Measurements from ENCODE around the gene SH3BGR. TPM values are rescaled to one million over a fixed set of nuclear protein-coding genes. Genes with fewer than 3 reads are reported as not detected.

SH3BGR gene
- total and polyA plus RNA-seq, 2 of the 4 experiments (the other 2 are of a cell fraction), result 1.6 to 2.0 TPM

GRCh38 chr21:39523915-39524314, 72.1 kb downstream of the SH3BGR start:
- DNase-seq, result no peak
- H3K36me3 ChIP-seq (ENCODE audit: control insufficient read depth, insufficient read depth, low read length), result no peaks in the 10 kb centered on the region
- dilution Hi-C loops (cut with HindIII; ENCODE audit: low sequenced_read_pairs, unreplicated experiment) (loop anchor here (25.0 kb wide), 1 partner anchor 188 kb away; no protein-coding TSS in a partner anchor), intact Hi-C loops (cut with micrococcal nuclease) (no loop called here), in situ Hi-C loops (cut with MboI; ENCODE audit: low sequenced_read_pairs) (no loop called here)
- H3K4me2 ChIP-seq (ENCODE audit: low read depth, low read length), result no peak overlapping the region
- H3K14ac ChIP-seq (replicated peaks; ENCODE audit: low read depth, low read length), result no peak overlapping the region
- no peak overlapping the region for H3K27ac ChIP-seq (ENCODE audit: insufficient read depth, low read length)
- H4K8ac ChIP-seq (ENCODE audit: low read depth in 2 of 2, low read length in 2 of 2), result no peak overlapping the region
- ATAC-seq (ENCODE audit: low read depth), result no peak
- no peak overlapping the region for H3K23ac ChIP-seq (ENCODE audit: low read depth, low read length)
- no peaks in the 10 kb centered on the region for H3K9me1 ChIP-seq (ENCODE audit: insufficient read depth, low read length)
- H3K4me3 ChIP-seq (ENCODE audit: insufficient read depth, low read depth, low read length), result no peak overlapping the region
- no peak overlapping the region for H3K18ac ChIP-seq (ENCODE audit: low read depth, low read length)
- no peaks in the 10 kb centered on the region for H3K4me1 ChIP-seq (ENCODE audit: control insufficient read depth, insufficient read depth, low read length)
- H4K20me1 ChIP-seq (ENCODE audit: insufficient read depth, low read length), result no peaks in the 10 kb centered on the region
- H4K5ac ChIP-seq (ENCODE audit: low read depth, low read length), result no peak overlapping the region
- no peaks in the 10 kb centered on the region for H3K79me1 ChIP-seq (ENCODE audit: low read depth in 1 of 2, low read length in 2 of 2)
- H2BK120ac ChIP-seq (ENCODE audit: low read depth, low read length), result no peak overlapping the region
- no peak overlapping the region for H2AK9ac ChIP-seq (replicated peaks; ENCODE audit: low read depth, low read length, poor library complexity)
- TF ChIP-seq RAD21 (IDR thresholded peaks at IDR 0.05; ENCODE audit: low read length) (no peak), POLR2A (IDR thresholded peaks at IDR 0.05; ENCODE audit: low read depth, low read length) (no peak), CEBPB (IDR thresholded peaks at IDR 0.05; ENCODE audit: low read depth, low read length) (no peak), FOS (IDR thresholded peaks at IDR 0.05; ENCODE audit: low read depth, low read length) (no peak), CTCF (conservative IDR thresholded peaks at IDR 0.05; ENCODE audit: low read depth, low read length) (no peak), RCOR1 (IDR thresholded peaks at IDR 0.05; ENCODE audit: insufficient replicate concordance, low read length) (no peak), BHLHE40 (IDR thresholded peaks at IDR 0.05; ENCODE audit: low read depth, low read length) (no peak), USF2 (IDR thresholded peaks at IDR 0.05; ENCODE audit: low read depth, low read length) (no peak), SMC3 (IDR thresholded peaks at IDR 0.05; ENCODE audit: low read depth, low read length) (no peak)
- ChIA-PET POLR2A (ENCODE audit: unreplicated experiment) (no interaction called here), CTCF (interaction anchor here (0.6 kb wide), 1 partner anchor 63 kb away, joined by 5 read pairs; no protein-coding TSS in a partner anchor)
- no TSS peak for BruUV-seq (replicated peaks)
- H2AFZ ChIP-seq (replicated peaks; ENCODE audit: low read length, poor library complexity), result no peak overlapping the region
- H3K56ac ChIP-seq (ENCODE audit: extremely low read depth, insufficient read depth, low read length), result no peak overlapping the region
- no peak overlapping the region for H2BK15ac ChIP-seq (ENCODE audit: low read depth, low read length)
- H2AK5ac ChIP-seq (ENCODE audit: low read depth, low read length), result no peak overlapping the region
- H3K9ac ChIP-seq (ENCODE audit: low read depth, low read length), result no peak overlapping the region
- no peaks in the 10 kb centered on the region; the same call in none of the 2 replicates for H3K27me3 ChIP-seq (ENCODE audit: control insufficient read depth, insufficient read depth, low read length)
- no peak overlapping the region for H2BK5ac ChIP-seq (ENCODE audit: low read depth, low read length, poor library complexity, severe bottlenecking)
- no CpG with 5 or more reads among the region's 1 CpG for WGBS, 2 experiments (ENCODE audit: extremely low coverage in 2 of 2, insufficient read length in 1 of 2)
- no peak overlapping the region for H4K91ac ChIP-seq (ENCODE audit: insufficient read depth, low read depth, low read length)
- no peaks in the 10 kb centered on the region for H3K9me3 ChIP-seq (ENCODE audit: control insufficient read depth, insufficient read depth, low read length)
- no peak overlapping the region for H3K4ac ChIP-seq (ENCODE audit: low read depth, low read length)
- H2BK20ac ChIP-seq (ENCODE audit: low read depth, low read length), result no peak overlapping the region

Data from IMR-90 (cell line).